Stimulated activated CD8-positive, alpha-beta memory T cell treated with anti-CD3 and anti-CD28 coated beads, Interleukin-7, amount 100 ng/mL, for 1 hour (primary cell): Measurements from ENCODE around the gene CCL25.
"Not testable (repeated sequence)": the region's sequence is repeated elsewhere in the genome, so short reads cannot be mapped to it uniquely, and the experiment has no call there.

Experiments used
- DNase-seq, 2 donors: peaks; one replicate each; pipeline ENCODE4 v3.0.0-alpha.2; 2020; ENCODE audit warnings: low read depth in 2 of 2

The CCL25 gene

GRCh38 chr19:8085598-8086408 lies 33.2 kb downstream of the CCL25 start:
- no peak for DNase-seq

GRCh38 chr19:8086849-8087248 lies 34.3 kb downstream of the CCL25 start:
- DNase-seq: no peak

- DNase-seq: no peak
These were observed 35.3 kb downstream of the CCL25 start for GRCh38 chr19:8087876-8088275.

- DNase-seq: no peak
These were observed 36.4 kb downstream of the CCL25 start for GRCh38 chr19:8088752-8089663.

GRCh38 chr19:8089664-8090601 lies 37.4 kb downstream of the CCL25 start:
- DNase-seq: no peak

GRCh38 chr19:8090950-8091349 lies 38.4 kb downstream of the CCL25 start:
- no peak for DNase-seq

- DNase-seq: no peak
These were observed 41.2 kb downstream of the CCL25 start for GRCh38 chr19:8093740-8094139.

GRCh38 chr19:8094336-8094735 lies 41.8 kb downstream of the CCL25 start:
- DNase-seq: no peak

GRCh38 chr19:8095354-8095886 lies 42.9 kb downstream of the CCL25 start:
- no peak for DNase-seq

- DNase-seq: no peak
These were observed 43.5 kb downstream of the CCL25 start for GRCh38 chr19:8096071-8096470.

GRCh38 chr19:8097198-8097597 lies 44.6 kb downstream of the CCL25 start:
- no peak for DNase-seq

- no peak for DNase-seq
These were observed 45.4 kb downstream of the CCL25 start for GRCh38 chr19:8097681-8098567.

- no peak for DNase-seq
These were observed 48.8 kb downstream of the CCL25 start for GRCh38 chr19:8101311-8101710.

GRCh38 chr19:8101910-8102309 lies 49.4 kb downstream of the CCL25 start:
- DNase-seq: not testable (repeated sequence)

GRCh38 chr19:8105471-8105870 lies 52.9 kb downstream of the CCL25 start:
- DNase-seq: no peak

GRCh38 chr19:8107301-8107903 lies 54.8 kb downstream of the CCL25 start:
- no peak for DNase-seq

GRCh38 chr19:8108560-8109445 lies 56.2 kb downstream of the CCL25 start:
- no peak for DNase-seq

- no peak for DNase-seq
These were observed 56.9 kb downstream of the CCL25 start for GRCh38 chr19:8109455-8109854.
